Adipose tissue (tissue), 3 donors: ENCODE results near the gene ALG9. TPM values are rescaled to one million over a fixed set of nuclear protein-coding genes. Genes with fewer than 3 reads are reported as not detected.
"Not testable (repeated sequence)": the region's sequence is repeated elsewhere in the genome, so short reads cannot be mapped to it uniquely, and the experiment has no call there.

ENCODE experiments used
- H3K27ac ChIP-seq: one replicate; pipeline ENCODE4 v1.5.1; 2013; ENCODE audit warnings: low read depth, low read length
- WGBS, 3 donors: extraction: QIAGEN DNeasy Blood & Tissue Kit; methylation state at CpG; one replicate each; pipeline ENCODE4 v1.1.7; 2013; 5-methylcytosine and 5-hydroxymethylcytosine counted together
- polyA plus RNA-seq, 3 donors: library from polyadenylated mRNA; stranded (reverse); fragments of 200-250 nt; gene quantifications; one replicate each; pipeline ENCODE4 v1.2.3, GENCODE V29; 2013
- donor health status: healthy with polysubstance abuse.
- donor health status: Bipolar disorder and iron deficiency.
- donor health status: healthy.

Gene ALG9
- polyA plus RNA-seq, 3 donors = 13.2 to 39.5 (median 18.9) TPM

- WGBS, 3 donors = 55 to 96% (median 94%) methylated on average over 1 of the region's 1 CpG
- H3K27ac ChIP-seq = no peak overlapping the region
Observed at GRCh38 chr11:111814106-111814505, 57.3 kb downstream of the ALG9 start.

DNA sequence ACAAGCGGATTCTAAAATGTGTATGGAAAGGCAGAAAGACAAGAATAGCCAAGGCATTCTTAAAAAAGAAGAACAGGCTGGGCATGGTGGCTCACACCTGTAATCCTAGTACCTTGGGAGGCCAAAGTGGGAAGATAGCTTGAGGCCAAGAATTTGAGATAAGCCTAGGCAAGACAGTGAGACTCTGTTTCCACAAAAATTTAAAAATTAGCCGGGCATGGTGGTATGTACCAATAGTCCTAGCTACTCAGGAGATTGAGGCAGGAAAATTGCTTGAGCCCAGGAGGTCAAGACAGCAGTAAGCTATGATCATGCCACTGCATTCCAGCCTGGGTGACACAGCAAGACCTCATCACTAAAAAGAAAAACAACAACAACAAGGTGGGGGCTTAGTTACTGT, 59.2 kb downstream of the ALG9 start:
- WGBS, 3 donors = 98 to 100% (median 99%) methylated on average over 2 of the region's 2 CpGs
- H3K27ac ChIP-seq = no peak overlapping the region

DNA sequence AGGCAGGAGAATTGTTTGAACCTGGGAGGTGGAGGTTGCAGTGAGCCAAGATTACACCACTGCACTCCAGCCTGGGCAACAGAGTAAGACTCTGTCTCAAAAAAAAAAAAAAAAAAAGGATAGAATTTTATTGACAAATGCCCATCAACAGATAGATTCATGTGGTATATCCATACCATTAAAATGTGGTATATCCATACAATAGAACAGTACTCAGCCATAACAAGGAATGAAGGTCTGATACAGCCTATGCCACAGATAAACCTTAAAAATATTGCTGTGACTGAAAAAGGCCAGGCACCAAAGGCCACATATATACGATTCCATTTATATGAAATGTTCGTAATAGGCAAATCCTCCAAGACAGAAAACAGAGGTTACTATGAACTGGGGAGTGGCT, 59.9 kb downstream of the ALG9 start:
- 98 to 100% (median 98%) methylated on average over 2 of the region's 2 CpGs for WGBS, 3 donors
- no peak overlapping the region for H3K27ac ChIP-seq

- whole genome bisulfite sequencing, 3 donors = 97 to 98% (median 97%) methylated on average over 2 of the region's 2 CpGs
- no peak overlapping the region for H3K27ac ChIP-seq
Observed at GRCh38 chr11:111808834-111809233, 62.5 kb downstream of the ALG9 start.

DNA sequence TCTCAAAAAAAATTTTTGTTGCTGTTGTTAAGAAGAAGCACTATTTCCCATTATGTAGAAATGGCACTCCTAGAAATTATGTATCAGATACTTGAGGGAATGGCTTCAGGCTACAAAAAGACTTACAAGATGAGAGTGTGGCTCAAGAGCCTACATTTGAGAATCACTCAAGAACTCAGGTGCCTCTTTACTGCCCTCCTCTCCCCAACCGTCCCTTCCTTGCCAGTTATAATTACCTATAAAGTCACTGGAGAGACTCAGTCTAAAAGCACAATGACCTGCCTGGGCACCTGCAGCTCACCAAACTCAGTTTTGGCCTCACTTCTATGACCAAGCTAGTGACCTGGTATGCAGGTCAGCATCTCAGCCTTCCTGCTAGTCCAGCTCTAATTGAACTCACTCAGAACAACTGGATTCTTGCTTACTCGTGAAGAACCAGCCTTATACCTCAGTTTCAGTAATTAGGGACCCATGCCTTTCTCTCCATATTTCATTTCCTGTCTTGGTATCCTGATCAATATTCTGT, 63.3 kb downstream of the ALG9 start:
- no peak overlapping the region for H3K27ac ChIP-seq
- WGBS, 3 donors = 95 to 97% (median 97%) methylated on average over 2 of the region's 2 CpGs

GRCh38 chr11:111807076-111807475, 64.3 kb downstream of the ALG9 start:
- H3K27ac ChIP-seq = no peak overlapping the region
- WGBS, 3 donors = 83 to 94% (median 93%) methylated on average over 1 of the region's 1 CpG

DNA sequence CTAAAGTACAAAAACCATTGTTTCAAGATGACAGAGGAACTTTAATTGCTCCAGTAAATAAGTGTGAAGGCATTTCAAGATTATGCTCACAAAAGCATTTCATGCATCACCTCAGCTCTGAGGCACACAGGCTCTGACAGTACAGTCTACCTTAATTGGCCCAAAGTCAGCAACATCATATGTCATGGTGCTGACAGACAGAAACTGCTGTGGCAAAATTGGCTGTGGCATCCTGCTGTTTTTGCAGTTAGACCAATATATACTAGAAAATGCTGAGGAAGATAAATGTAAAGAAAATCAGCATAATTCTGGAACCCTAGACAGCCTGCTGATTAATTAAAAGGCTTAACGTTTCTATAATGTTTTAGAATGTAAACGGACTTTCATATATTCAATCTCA, 70.2 kb downstream of the ALG9 start:
- WGBS, 3 donors = 55 to 93% (median 87%) methylated on average over 2 of the region's 2 CpGs

DNA sequence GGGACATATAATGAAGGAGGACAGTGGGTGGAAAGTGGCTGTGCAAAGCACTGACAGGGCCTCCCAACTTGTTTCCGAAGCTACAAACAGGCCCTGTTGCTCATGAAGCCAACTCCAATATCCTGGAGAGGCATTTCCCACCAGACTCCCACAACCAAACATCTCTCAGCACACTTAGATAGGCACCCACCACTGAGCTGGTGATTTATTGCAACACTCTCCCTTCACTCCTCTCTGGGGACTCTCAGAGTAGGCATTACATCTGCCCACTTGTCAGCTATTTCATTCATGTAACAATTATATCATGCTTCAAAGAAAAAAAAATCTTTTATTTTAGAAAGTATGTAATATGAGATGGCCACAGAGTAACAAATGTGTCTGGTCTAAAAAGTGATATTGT, 73.1 kb downstream of the ALG9 start:
- WGBS, 3 donors = 91 to 100% (median 95%) methylated on average over 1 of the region's 1 CpG
- H3K27ac ChIP-seq = no peak overlapping the region

More for the DNA sequence above, 70.2 kb downstream of the ALG9 start:
- no peak overlapping the region for H3K27ac ChIP-seq

DNA sequence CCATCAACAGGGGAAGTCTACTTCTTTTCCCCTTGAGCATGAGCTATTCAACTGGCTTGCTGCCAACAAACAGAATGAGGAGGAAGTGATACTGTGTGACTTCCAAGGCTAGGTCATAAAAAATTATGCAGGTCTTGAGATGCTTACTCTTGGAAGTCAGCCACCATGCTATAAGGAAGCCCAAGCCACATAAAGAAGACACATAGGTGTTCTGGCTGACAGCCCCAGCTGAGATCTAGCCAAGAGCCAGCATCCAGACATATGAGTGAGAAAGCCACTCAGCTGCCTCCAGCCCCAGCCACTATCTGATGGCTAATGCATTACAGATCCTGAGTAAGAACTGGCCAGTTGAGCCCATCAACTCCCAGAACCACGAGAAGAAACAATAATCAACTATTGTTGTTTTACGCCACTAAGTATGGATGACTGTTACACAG, 74.2 kb downstream of the ALG9 start:
- H3K27ac ChIP-seq = no peak overlapping the region
- WGBS, 3 donors = 94 to 100% (median 98%) methylated on average over 2 of the region's 2 CpGs

- H3K27ac ChIP-seq = no peak overlapping the region
- 63 to 82% (median 68%) methylated on average over 3 of the region's 3 CpGs for WGBS, 3 donors
Observed at GRCh38 chr11:111796696-111797095, 74.7 kb downstream of the ALG9 start.

DNA sequence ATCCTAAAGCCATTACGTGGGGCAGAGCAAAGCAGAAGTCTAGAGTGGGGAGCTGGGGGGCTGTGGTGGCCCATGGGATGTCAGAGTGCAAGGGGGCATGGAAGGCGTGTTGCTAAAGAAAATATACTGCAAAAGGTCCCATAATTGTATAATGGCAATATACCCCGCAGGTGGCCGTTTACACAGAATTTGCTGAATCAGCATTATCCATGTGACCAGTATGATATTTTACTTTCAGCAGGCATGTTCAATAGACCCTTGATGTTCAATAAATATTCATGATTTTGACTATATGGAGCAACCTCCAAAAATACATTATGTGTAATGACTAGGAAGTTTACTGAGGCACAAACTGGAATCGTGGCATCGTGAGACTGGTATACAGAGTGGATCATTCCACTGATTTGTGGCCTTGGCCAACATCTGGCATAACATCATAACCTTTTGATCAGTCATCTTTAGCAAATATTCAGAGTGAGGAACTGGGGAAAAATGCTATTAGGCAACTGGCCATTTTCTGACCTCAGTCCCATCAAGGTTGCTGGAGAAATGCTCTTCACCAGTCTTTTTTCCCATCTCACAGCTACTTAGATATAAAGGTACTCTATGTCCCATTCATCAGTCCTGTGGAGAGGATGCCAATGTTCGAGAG, 75.9 kb downstream of the ALG9 start:
- no peak overlapping the region for H3K27ac ChIP-seq
- WGBS, 3 donors = 91 to 94% (median 91%) methylated on average over 7 of the region's 7 CpGs

DNA sequence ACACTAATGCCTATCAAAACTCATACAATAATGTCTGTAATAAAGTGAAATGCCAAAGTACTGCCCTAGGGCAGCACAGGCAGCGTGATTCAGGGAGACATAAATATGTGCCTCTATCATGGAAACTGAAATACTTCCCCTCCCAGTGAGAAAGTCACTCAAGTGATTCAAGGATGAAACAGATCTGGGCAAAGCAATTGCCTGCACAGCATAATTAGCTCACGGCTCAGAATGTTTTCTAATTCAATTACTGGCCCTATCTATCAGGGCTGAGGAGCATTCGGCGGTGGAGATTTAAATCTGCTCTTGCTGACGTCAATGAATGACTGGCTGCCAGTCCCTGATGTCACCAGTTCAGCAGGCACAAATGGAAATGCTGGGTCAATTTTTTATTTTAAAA, 77.5 kb downstream of the ALG9 start:
- 73 to 89% (median 81%) methylated on average over 5 of the region's 5 CpGs for WGBS, 3 donors
- no peak overlapping the region for H3K27ac ChIP-seq

- 89 to 93% (median 90%) methylated on average over 6 of the region's 6 CpGs for WGBS, 3 donors
- H3K27ac ChIP-seq = no peak overlapping the region
Observed at GRCh38 chr11:111792955-111793500, 78.4 kb downstream of the ALG9 start.

DNA sequence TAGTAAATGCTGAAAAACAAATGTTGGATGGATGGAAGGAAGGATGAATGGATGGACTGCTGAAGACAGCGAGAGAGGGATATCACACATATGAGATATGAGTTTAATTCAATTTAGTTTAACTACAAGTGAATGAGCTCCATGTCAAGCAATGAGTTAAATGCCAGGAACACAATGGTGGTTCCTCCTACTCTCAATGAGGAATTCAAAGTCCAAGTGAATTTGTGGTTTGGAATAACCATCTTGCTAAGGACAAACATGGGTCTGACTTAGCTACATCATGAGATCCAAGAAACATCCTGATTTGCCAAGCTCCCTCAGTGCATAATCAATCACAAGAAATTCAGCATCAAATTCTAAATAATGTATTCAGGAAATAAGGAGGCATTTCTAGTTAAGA, 79.1 kb downstream of the ALG9 start:
- 94 to 100% (median 97%) methylated on average over 1 of the region's 1 CpG for WGBS, 3 donors
- H3K27ac ChIP-seq = no peak overlapping the region

DNA sequence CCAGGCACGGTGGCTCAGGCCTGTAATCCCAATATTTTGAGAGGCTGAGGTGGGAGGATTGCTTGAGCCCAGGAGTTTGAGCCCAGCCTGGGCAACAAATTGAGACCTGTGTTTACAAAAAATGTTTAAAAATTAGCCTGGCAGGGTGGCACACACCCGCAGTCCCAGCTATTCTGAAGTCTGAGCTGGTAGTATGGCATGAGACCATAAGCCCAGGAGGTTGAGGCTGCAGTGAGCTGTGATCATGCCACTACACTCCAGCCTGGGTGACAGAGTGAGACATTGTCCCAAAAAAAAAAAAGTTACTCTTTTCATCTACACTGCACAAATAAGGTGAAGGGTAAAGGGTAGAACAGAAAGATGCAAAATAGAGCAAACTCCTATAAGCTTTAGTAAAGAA, 82.9 kb downstream of the ALG9 start:
- H3K27ac ChIP-seq = no peak overlapping the region
- 67 to 89% (median 73%) methylated on average over 2 of the region's 2 CpGs for WGBS, 3 donors

DNA sequence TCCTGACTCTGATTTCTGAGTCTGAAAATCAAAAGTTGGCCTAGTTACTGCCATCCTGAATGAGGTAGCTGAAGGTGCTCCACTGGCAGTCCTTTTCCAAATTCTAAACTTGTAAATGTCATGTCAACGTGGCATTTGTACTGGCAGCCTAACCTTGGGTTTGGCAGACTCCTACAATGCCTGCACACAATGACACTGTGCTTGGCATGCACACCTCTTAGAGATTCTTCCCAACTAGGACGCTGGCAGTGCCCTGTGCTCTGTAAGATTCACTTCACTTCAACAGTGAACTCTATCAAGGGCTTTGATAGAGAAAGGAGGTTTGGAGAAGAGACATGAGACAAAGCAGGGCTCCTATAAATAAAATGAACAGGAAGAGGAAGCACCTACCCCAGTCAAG, 83.3 kb downstream of the ALG9 start:
- WGBS, 3 donors = 48 to 79% (median 57%) methylated on average over 2 of the region's 2 CpGs
- no peak overlapping the region for H3K27ac ChIP-seq

DNA sequence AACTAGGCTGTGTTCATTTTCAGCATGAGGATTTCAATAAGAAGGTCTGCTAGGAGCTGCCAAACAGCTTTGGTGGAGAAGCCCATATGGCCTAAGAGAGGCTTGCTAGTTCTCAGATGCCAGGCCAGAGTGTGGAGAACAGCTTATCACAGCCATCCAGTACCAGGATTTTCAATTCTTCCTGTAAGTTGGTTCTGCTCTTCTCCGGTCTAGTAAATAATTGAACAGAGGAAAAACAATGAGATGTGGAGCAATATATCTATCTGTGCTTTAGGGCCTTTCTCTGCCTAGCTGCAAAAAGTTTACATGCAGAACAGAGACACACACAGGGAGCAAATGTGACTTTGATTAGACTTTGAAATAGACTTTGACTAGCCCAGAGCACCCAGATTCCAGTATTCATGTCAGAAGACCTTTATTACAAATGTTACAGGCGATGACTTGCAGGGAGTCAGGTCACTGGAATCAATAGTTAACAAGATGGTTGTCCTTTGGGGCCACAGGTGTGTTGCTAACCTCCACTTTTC, 85.4 kb downstream of the ALG9 start:
- WGBS, 3 donors = 91 to 95% (median 92%) methylated on average over 2 of the region's 2 CpGs
- no peak overlapping the region for H3K27ac ChIP-seq

- WGBS, 3 donors = 77 to 91% (median 88%) methylated on average over 2 of the region's 2 CpGs
- no peak overlapping the region for H3K27ac ChIP-seq
Observed at GRCh38 chr11:111785076-111785475, 86.3 kb downstream of the ALG9 start.

DNA sequence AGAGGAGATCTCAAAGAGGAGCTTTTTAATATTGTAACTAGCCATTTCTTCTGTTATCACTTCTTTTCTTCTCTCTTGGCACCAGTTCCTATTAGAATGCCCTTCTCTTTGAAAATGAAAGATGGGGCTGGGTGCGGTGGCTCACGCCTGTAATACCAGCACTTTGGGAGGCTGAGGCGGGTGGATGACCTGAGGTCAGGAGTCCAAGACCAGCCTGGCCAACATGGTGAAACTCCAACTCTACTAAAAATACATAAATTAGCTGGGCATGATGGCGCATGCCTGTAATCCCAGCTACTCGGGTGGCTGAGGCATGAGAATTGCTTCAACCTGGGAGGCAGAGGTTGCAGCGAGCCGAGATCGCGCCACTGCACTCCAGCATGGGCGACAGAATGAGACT, 87.1 kb downstream of the ALG9 start:
- H3K27ac ChIP-seq = not testable (repeated sequence)
- WGBS, 3 donors = 96 to 98% (median 97%) methylated on average over 10 of the region's 10 CpGs
